ENCODE results near the gene ZCCHC14. TPM values are rescaled to one million over a fixed set of nuclear protein-coding genes. Genes with fewer than 3 reads are reported as not detected.

The ZCCHC14 gene
- total and polyA plus RNA-seq, 10 of the 15 experiments (the other 5 are each of a cell fraction or from before 2014, with no cell fraction given): 0.02 to 0.26 (median 0.05) TPM; not detected in 3

DNA sequence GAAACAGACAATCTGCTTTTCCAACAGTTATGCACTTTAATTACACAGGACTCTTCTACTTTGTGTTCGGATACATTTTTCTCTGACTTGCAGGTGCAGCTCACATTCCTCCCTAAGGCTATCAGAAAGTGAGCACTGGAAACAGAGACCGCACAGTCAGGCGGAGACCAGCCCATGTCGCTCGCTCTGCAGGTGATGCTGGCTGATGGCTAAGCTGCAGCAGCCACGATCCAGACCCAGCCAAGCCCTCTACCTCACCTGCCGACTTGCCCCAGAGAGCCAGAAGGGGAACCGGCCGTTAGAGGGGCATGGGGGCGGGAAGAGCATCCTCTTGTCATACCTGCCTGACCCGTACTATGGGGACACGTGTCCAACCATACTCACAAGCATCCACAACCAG lies 66.9 kb downstream of the ZCCHC14 start (continued):
- TF ChIP-seq, protein P1, sequence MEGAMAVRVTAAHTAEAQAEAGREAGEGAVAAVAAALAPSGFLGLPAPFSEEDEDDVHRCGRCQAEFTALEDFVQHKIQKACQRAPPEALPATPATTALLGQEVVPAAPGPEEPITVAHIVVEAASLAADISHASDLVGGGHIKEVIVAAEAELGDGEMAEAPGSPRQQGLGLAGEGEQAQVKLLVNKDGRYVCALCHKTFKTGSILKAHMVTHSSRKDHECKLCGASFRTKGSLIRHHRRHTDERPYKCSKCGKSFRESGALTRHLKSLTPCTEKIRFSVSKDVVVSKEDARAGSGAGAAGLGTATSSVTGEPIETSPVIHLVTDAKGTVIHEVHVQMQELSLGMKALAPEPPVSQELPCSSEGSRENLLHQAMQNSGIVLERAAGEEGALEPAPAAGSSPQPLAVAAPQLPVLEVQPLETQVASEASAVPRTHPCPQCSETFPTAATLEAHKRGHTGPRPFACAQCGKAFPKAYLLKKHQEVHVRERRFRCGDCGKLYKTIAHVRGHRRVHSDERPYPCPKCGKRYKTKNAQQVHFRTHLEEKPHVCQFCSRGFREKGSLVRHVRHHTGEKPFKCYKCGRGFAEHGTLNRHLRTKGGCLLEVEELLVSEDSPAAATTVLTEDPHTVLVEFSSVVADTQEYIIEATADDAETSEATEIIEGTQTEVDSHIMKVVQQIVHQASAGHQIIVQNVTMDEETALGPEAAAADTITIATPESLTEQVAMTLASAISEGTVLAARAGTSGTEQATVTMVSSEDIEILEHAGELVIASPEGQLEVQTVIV (IDR thresholded peaks at IDR 0.05; ENCODE audit: borderline replicate concordance, partially characterized antibody): no peak
- no peak for TF ChIP-seq MXI1 (IDR thresholded peaks at IDR 0.05; ENCODE audit: low read depth, low read length)

GRCh38 chr16:87424266-87424665 lies 68.6 kb downstream of the ZCCHC14 start:
- Histone ChIP-seq H3K27ac (ENCODE audit: control insufficient read depth, insufficient read depth) (no peak overlapping the region), H4K20me1 (ENCODE audit: control insufficient read depth, insufficient read depth) (no peaks in the 10 kb centered on the region; the same call in 1 of the 2 replicates), H3K9me3 (replicated peaks; ENCODE audit: control insufficient read depth, insufficient read depth, low read length) (no peaks in the 10 kb centered on the region; the same call in 2 of the 3 replicates), H3K36me3 (ENCODE audit: control insufficient read depth in 2 of 2, insufficient read depth in 2 of 2, low read length in 1 of 2) (no peaks in the 10 kb centered on the region), H3K4me1 (ENCODE audit: control insufficient read depth, insufficient read depth, low read length) (no peaks in the 10 kb centered on the region), H3K27me3 (replicated peaks in 1 of 2; ENCODE audit: control insufficient read depth in 2 of 2, insufficient read depth in 2 of 2, low read length in 1 of 2) (no peaks in the 10 kb centered on the region; a peak in 1 of 4 replicates), H3K79me2 (ENCODE audit: control insufficient read depth, insufficient read depth, low read length) (no peaks in the 10 kb centered on the region), H3K9ac (ENCODE audit: control insufficient read depth, insufficient read depth, low read length) (no peak overlapping the region), H2AFZ (ENCODE audit: control insufficient read depth, low read depth, low read length) (no peak overlapping the region), H3K4me2 (ENCODE audit: control insufficient read depth, insufficient read depth) (no peak overlapping the region), H3K4me3 (no peak overlapping the region)
- TF ChIP-seq SRF (IDR thresholded peaks at IDR 0.05; ENCODE audit: low read depth in 2 of 2, low read length in 2 of 2) (no peak), POLR2AphosphoS5 (IDR thresholded peaks at IDR 0.05; ENCODE audit: low read length) (no peak), ZZZ3 (IDR thresholded peaks at IDR 0.05; ENCODE audit: control insufficient read depth, insufficient read length, low read depth) (no peak), STAT3 (IDR thresholded peaks at IDR 0.05; ENCODE audit: low read depth, low read length) (no peak), BCL11A (IDR thresholded peaks at IDR 0.05; ENCODE audit: low read depth, low read length) (no peak), ETV6 (conservative IDR thresholded peaks at IDR 0.05 in 1 of 2, IDR thresholded peaks at IDR 0.05 in 1 of 2; ENCODE audit: borderline replicate concordance in 1 of 2, low read depth in 1 of 2) (no peak), TBL1XR1 (IDR thresholded peaks at IDR 0.05; ENCODE audit: low read depth, low read length) (no peak), RFX5 (IDR thresholded peaks at IDR 0.05; ENCODE audit: low read depth, low read length) (no peak), PAX8 (IDR thresholded peaks at IDR 0.05) (no peak), ATF7 (IDR thresholded peaks at IDR 0.05; ENCODE audit: low read depth) (no peak)
- TF ChIP-seq, protein P2, sequence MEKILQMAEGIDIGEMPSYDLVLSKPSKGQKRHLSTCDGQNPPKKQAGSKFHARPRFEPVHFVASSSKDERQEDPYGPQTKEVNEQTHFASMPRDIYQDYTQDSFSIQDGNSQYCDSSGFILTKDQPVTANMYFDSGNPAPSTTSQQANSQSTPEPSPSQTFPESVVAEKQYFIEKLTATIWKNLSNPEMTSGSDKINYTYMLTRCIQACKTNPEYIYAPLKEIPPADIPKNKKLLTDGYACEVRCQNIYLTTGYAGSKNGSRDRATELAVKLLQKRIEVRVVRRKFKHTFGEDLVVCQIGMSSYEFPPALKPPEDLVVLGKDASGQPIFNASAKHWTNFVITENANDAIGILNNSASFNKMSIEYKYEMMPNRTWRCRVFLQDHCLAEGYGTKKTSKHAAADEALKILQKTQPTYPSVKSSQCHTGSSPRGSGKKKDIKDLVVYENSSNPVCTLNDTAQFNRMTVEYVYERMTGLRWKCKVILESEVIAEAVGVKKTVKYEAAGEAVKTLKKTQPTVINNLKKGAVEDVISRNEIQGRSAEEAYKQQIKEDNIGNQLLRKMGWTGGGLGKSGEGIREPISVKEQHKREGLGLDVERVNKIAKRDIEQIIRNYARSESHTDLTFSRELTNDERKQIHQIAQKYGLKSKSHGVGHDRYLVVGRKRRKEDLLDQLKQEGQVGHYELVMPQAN (conservative IDR thresholded peaks at IDR 0.05): no peak
- ChIA-PET RAD21 (ENCODE audit: unreplicated experiment) (no interaction called here), CTCF (no interaction called here), POLR2A (no interaction called here), SMC1A (ENCODE audit: uncharacterized antibody, unreplicated experiment) (no interaction called here)
- FAIRE-seq: no peak
- 47% methylated on average over 12 of the region's 12 CpGs for WGBS (ENCODE audit: insufficient coverage, insufficient replicate concordance, low lambda C conversion rate, missing lambda C conversion rate)
- no TSS peak for BruUV-seq (replicated peaks)
- in situ Hi-C loops (cut with MboI) (no loop called here), intact Hi-C loops (cut with micrococcal nuclease; ENCODE audit: unreplicated experiment) (no loop called here)
- ATAC-seq: no peak
- no peak for DNase-seq (ENCODE audit: low read depth, low spot score)
